ENCODE results near the gene ANO3.

GRCh38 chr11:26519469-26519868, 187.5 kb downstream of the ANO3 start:
- TF ChIP-seq CTCF (IDR thresholded peaks at IDR 0.05): no peak
- no peak for TF ChIP-seq POLR2A (IDR thresholded peaks at IDR 0.05)
